Neural cell (in vitro differentiated cells): ENCODE results near the gene N4BP3.

Source experiments
- EP300 ChIP-seq: fragments of 450-650 bp; conservative IDR thresholded peaks from 2 replicates; pipeline ENCODE4 v1.6.1; 2014; ENCODE audit warnings: antibody characterized with exemption, mild to moderate bottlenecking, moderate library complexity; ENCODE audit not compliant: poor library complexity, severe bottlenecking
- EZH2 ChIP-seq: fragments of 200-600, 300-800 bp; shearing (Covaris generic), sonication (generic); IDR thresholded peaks from 2 replicates; pipeline ENCODE4 v1.6.1; 2014; ENCODE audit warnings: antibody characterized with exemption, low read length, borderline replicate concordance, mild to moderate bottlenecking; ENCODE audit not compliant: insufficient read depth, poor library complexity, severe bottlenecking
- POLR2AphosphoS5 ChIP-seq: IDR thresholded peaks from 2 replicates; pipeline ENCODE4 v1.6.1; 2012
- RAD21 ChIP-seq: fragments of 450-650 bp; conservative IDR thresholded peaks from 2 replicates; pipeline ENCODE4 v1.6.1; 2014; ENCODE audit warnings: antibody characterized with exemption, mild to moderate bottlenecking, moderate library complexity
- REST ChIP-seq: IDR thresholded peaks from 2 replicates; pipeline ENCODE4 v1.6.1; 2012; ENCODE audit warnings: borderline replicate concordance
- SMC3 ChIP-seq: fragments of 450-650 bp; conservative IDR thresholded peaks from 2 replicates; pipeline ENCODE4 v1.6.1; 2014; ENCODE audit warnings: antibody characterized with exemption, mild to moderate bottlenecking, moderate library complexity; ENCODE audit not compliant: poor library complexity
- TAF1 ChIP-seq: IDR thresholded peaks from 2 replicates; pipeline ENCODE4 v1.6.1; 2012; ENCODE audit warnings: low read depth
- TF ChIP-seq, protein P1 (sequence below): fragments of 450-650 bp; IDR thresholded peaks from 2 replicates; pipeline ENCODE4 v1.5.1; 2014; ENCODE audit warnings: antibody characterized with exemption, mild to moderate bottlenecking, moderate library complexity; ENCODE audit not compliant: poor library complexity, severe bottlenecking

DNA sequence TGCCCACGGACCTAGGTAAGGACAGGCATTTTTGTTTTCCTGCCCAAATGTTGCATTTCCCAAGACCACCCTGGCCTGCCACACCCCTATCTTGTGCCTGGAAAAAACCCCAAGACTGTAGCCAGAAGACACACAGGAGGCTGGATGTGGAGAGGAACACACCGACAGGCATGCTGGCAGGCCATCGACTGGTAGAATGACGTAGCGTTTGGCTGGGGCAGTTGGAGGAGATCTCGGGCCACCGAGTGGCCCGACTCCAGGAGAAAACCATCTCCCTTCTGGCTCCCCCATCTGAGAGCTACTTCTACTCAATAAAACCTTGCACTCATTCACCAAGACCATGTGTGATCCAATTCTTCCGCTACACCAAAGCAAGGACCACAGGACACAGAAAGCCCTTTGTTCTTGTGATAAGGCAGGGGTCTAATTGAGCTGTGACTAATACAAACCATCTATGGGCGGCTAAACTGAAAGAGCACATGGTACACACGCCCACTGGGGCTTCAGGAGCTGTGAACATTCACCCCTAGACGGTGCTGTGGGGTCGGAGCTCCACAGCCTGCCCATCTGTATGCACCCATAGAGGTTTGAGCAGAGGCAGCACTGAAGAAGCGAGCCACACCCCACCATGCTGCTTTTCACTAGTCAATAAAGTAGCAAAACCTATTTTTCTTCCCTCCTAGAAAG is 38.9 kb upstream of the N4BP3 start:
- no peak for TF ChIP-seq REST
- no peak for TF ChIP-seq EP300
- TF ChIP-seq, protein P1, sequence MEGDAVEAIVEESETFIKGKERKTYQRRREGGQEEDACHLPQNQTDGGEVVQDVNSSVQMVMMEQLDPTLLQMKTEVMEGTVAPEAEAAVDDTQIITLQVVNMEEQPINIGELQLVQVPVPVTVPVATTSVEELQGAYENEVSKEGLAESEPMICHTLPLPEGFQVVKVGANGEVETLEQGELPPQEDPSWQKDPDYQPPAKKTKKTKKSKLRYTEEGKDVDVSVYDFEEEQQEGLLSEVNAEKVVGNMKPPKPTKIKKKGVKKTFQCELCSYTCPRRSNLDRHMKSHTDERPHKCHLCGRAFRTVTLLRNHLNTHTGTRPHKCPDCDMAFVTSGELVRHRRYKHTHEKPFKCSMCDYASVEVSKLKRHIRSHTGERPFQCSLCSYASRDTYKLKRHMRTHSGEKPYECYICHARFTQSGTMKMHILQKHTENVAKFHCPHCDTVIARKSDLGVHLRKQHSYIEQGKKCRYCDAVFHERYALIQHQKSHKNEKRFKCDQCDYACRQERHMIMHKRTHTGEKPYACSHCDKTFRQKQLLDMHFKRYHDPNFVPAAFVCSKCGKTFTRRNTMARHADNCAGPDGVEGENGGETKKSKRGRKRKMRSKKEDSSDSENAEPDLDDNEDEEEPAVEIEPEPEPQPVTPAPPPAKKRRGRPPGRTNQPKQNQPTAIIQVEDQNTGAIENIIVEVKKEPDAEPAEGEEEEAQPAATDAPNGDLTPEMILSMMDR = no peak
- TF ChIP-seq EZH2 = no peak
- no peak for TF ChIP-seq RAD21
- TF ChIP-seq SMC3 = no peak
- no peak for TF ChIP-seq POLR2AphosphoS5
- no peak for TF ChIP-seq TAF1
